ENCODE results near the gene YES1. TPM values are rescaled to one million over a fixed set of nuclear protein-coding genes. Genes with fewer than 3 reads are reported as not detected.

The YES1 gene
- total and polyA plus RNA-seq, 4 donors = 17.9 to 61.7 (median 31.6) TPM

GRCh38 chr18:678482-679182 lies 133.4 kb downstream of the YES1 start:
- ATAC-seq (ENCODE audit: insufficient read depth, low FRiP score) (no peak), DNase-seq (no peak)
- Histone ChIP-seq H3K9me3 (ENCODE audit: control insufficient read depth in 4 of 4, insufficient read depth in 3 of 4, low read length in 3 of 4) (no peaks in the 10 kb centered on the region), H3K4me3 (no peak overlapping the region), H3K27me3 (ENCODE audit: control insufficient read depth in 3 of 3, insufficient read depth in 3 of 3, low read length in 2 of 3) (no peaks in the 10 kb centered on the region), H3K36me3 (ENCODE audit: control insufficient read depth in 4 of 4, insufficient read depth in 4 of 4, low read length in 4 of 4) (peaks cover 18 to 45% (median 26%) of the 10 kb centered on the region in 4 donors), H3K27ac (ENCODE audit: low read depth in 1 of 2, low read length in 1 of 2) (no peak overlapping the region), H3K4me1 (ENCODE audit: control insufficient read depth in 5 of 5, insufficient read depth in 5 of 5, low read length in 5 of 5) (no peaks in the 10 kb centered on the region), H3K9ac (ENCODE audit: insufficient read depth in 1 of 2, low read length in 2 of 2) (no peak overlapping the region)
- WGBS, 2 donors = 95% methylated on average over 15 of the region's 15 CpGs
- no peak for TF ChIP-seq CTCF (IDR thresholded peaks at IDR 0.05; ENCODE audit: control extremely low read depth, extremely low read depth)

GRCh38 chr18:677951-678381 lies 134.1 kb downstream of the YES1 start:
- no peak for ATAC-seq (ENCODE audit: insufficient read depth, low FRiP score)
- peaks cover 19 to 39% (median 24%) of the 10 kb centered on the region in 4 donors for H3K36me3 ChIP-seq (ENCODE audit: control insufficient read depth in 4 of 4, insufficient read depth in 4 of 4, low read length in 4 of 4)
- 93 to 97% methylated on average over 14 of the region's 14 CpGs for WGBS, 2 donors
- H3K4me3 ChIP-seq = no peak overlapping the region
- no peak for TF ChIP-seq CTCF (IDR thresholded peaks at IDR 0.05; ENCODE audit: control extremely low read depth, extremely low read depth)
- no peak for DNase-seq
- H3K9ac ChIP-seq (ENCODE audit: insufficient read depth in 1 of 2, low read length in 2 of 2) = no peak overlapping the region
- H3K27ac ChIP-seq (ENCODE audit: low read depth in 1 of 2, low read length in 1 of 2) = no peak overlapping the region
- H3K9me3 ChIP-seq (ENCODE audit: control insufficient read depth in 4 of 4, insufficient read depth in 3 of 4, low read length in 3 of 4) = no peaks in the 10 kb centered on the region
- H3K4me1 ChIP-seq (ENCODE audit: control insufficient read depth in 5 of 5, insufficient read depth in 5 of 5, low read length in 5 of 5) = no peaks in the 10 kb centered on the region
- H3K27me3 ChIP-seq (ENCODE audit: control insufficient read depth in 3 of 3, insufficient read depth in 3 of 3, low read length in 2 of 3) = no peaks in the 10 kb centered on the region

GRCh38 chr18:677145-677544 lies 134.9 kb downstream of the YES1 start:
- no peak for TF ChIP-seq CTCF (IDR thresholded peaks at IDR 0.05; ENCODE audit: control extremely low read depth, extremely low read depth)
- no peak for DNase-seq
- no peak overlapping the region for H3K9ac ChIP-seq (ENCODE audit: insufficient read depth in 1 of 2, low read length in 2 of 2)
- no peaks in the 10 kb centered on the region for H3K9me3 ChIP-seq (ENCODE audit: control insufficient read depth in 4 of 4, insufficient read depth in 3 of 4, low read length in 3 of 4)
- H3K4me1 ChIP-seq (ENCODE audit: control insufficient read depth in 5 of 5, insufficient read depth in 5 of 5, low read length in 5 of 5) = no peaks in the 10 kb centered on the region
- H3K27me3 ChIP-seq (ENCODE audit: control insufficient read depth in 3 of 3, insufficient read depth in 3 of 3, low read length in 2 of 3) = no peaks in the 10 kb centered on the region
- H3K4me3 ChIP-seq = no peak overlapping the region
- WGBS, 2 donors = 54 to 56% methylated on average over 4 of the region's 4 CpGs
- H3K36me3 ChIP-seq (ENCODE audit: control insufficient read depth in 4 of 4, insufficient read depth in 4 of 4, low read length in 4 of 4) = peaks cover 26 to 43% (median 29%) of the 10 kb centered on the region in 4 donors
- ATAC-seq (ENCODE audit: insufficient read depth, low FRiP score) = no peak
- H3K27ac ChIP-seq (ENCODE audit: low read depth in 1 of 2, low read length in 1 of 2) = no peak overlapping the region

All from lung (tissue), 12 donors.